GM12892 (cell line): Measurements from ENCODE around the gene VWF.

Experiments
- POLR2A ChIP-seq: IDR thresholded peaks from 2 replicates; pipeline ENCODE4 v1.6.1; 2011; ENCODE audit warnings: low read depth, low read length, control low read depth
- POLR2AphosphoS5 ChIP-seq: IDR thresholded peaks from 2 replicates; pipeline ENCODE4 v1.6.1; 2011; ENCODE audit warnings: low read depth, low read length, control low read depth
- TAF1 ChIP-seq: IDR thresholded peaks from 2 replicates; pipeline ENCODE4 v1.6.1; 2011; ENCODE audit warnings: low read depth, mild to moderate bottlenecking, control low read depth, low read length, borderline replicate concordance

- TF ChIP-seq POLR2A (no peak), TAF1 (no peak), POLR2AphosphoS5 (no peak)
Measured at GRCh38 chr12:6059221-6059620, 65.2 kb downstream of the VWF start.
